Colonic mucosa (tissue), 4 donors: ENCODE data around the gene TRAIP. TPM values are rescaled to one million over a fixed set of nuclear protein-coding genes. Genes with fewer than 3 reads are reported as not detected.
"Not testable (repeated sequence)": the region's sequence is repeated elsewhere in the genome, so short reads cannot be mapped to it uniquely, and the experiment has no call there.

Experiments used
- DNase-seq: peaks from one replicate; pipeline ENCODE4 v3.0.0-alpha.2; 2020
- H3K27ac ChIP-seq: fragments of 200-600 bp; one replicate; pipeline ENCODE4 v1.8.0; 2021
- H3K27me3 ChIP-seq: fragments of 200-600 bp; one replicate; pipeline ENCODE4 v1.8.0; 2021
- H3K36me3 ChIP-seq: fragments of 200-600 bp; one replicate; pipeline ENCODE4 v1.8.0; 2021
- H3K4me1 ChIP-seq: fragments of 200-600 bp; one replicate; pipeline ENCODE4 v1.8.0; 2021; ENCODE audit warnings: mild to moderate bottlenecking
- H3K4me3 ChIP-seq: fragments of 200-600 bp; one replicate; pipeline ENCODE4 v1.8.0; 2021
- H3K9ac ChIP-seq, 2 donors: one replicate each; pipeline ENCODE4 v1.7.0; 2013; ENCODE audit warnings: control low read depth in 2 of 2, low read depth in 2 of 2, low read length in 2 of 2
- H3K9me3 ChIP-seq: fragments of 200-600 bp; one replicate; pipeline ENCODE4 v1.8.0; 2021
- intact Hi-C: fragments of 100-400 bp; cut with DNase I; formaldehyde crosslinking; loops from one replicate; pipeline ENCODE4 v1.14.1; 2022
- total RNA-seq, 2 donors: library from RNA; stranded (reverse); fragmentation: NEBNext Ultra II Directional in 1 of 2; extraction: Animal tissue kit (Norgen Biotek cat#: 25700) in 1 of 2; gene quantifications; one replicate each; pipeline ENCODE4 v1.2.1, GENCODE V29; 2021
- TF ChIP-seq, protein P1 (sequence below): fragments of 200-600 bp; IDR thresholded peaks from one replicate; pipeline ENCODE4 v1.8.0; 2022; ENCODE audit warnings: antibody characterized with exemption, mild to moderate bottlenecking
- donor health status: healthy.
- donor health status: DM: no; HTN: no; CAD: no.
- donor health status: DM: no; HTN: no; CAD: no.

TRAIP gene
- total RNA-seq, 2 donors from 2014 or later = 3.6 to 19.7 TPM

DNA sequence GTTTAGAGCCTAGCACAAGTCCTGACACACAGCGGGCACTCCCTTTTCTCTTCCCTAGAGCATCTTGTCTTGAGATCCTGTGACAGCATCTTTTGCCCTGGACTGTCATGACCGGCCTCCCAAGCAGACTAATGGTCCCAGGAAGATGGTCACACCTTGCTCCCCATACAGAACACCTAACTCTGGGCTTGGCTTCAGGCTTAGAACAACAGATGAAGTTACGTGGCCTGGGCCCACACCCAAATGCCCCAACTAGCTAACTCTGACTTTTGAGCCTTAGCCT lies 69.2 kb downstream of the TRAIP start:
- Histone ChIP-seq H3K27me3 (no peaks in the 10 kb centered on the region), H3K9me3 (no peaks in the 10 kb centered on the region), H3K4me1 (no peaks in the 10 kb centered on the region), H3K9ac (peak overlapping the region; percentile 85 to 89), H3K27ac (peak overlapping the region; percentile 91), H3K4me3 (no peak overlapping the region), H3K36me3 (no peaks in the 10 kb centered on the region)
- intact Hi-C loops = no loop called here
- peak; percentile 41 for DNase-seq
- TF ChIP-seq, protein P1, sequence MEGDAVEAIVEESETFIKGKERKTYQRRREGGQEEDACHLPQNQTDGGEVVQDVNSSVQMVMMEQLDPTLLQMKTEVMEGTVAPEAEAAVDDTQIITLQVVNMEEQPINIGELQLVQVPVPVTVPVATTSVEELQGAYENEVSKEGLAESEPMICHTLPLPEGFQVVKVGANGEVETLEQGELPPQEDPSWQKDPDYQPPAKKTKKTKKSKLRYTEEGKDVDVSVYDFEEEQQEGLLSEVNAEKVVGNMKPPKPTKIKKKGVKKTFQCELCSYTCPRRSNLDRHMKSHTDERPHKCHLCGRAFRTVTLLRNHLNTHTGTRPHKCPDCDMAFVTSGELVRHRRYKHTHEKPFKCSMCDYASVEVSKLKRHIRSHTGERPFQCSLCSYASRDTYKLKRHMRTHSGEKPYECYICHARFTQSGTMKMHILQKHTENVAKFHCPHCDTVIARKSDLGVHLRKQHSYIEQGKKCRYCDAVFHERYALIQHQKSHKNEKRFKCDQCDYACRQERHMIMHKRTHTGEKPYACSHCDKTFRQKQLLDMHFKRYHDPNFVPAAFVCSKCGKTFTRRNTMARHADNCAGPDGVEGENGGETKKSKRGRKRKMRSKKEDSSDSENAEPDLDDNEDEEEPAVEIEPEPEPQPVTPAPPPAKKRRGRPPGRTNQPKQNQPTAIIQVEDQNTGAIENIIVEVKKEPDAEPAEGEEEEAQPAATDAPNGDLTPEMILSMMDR = no peak

DNA sequence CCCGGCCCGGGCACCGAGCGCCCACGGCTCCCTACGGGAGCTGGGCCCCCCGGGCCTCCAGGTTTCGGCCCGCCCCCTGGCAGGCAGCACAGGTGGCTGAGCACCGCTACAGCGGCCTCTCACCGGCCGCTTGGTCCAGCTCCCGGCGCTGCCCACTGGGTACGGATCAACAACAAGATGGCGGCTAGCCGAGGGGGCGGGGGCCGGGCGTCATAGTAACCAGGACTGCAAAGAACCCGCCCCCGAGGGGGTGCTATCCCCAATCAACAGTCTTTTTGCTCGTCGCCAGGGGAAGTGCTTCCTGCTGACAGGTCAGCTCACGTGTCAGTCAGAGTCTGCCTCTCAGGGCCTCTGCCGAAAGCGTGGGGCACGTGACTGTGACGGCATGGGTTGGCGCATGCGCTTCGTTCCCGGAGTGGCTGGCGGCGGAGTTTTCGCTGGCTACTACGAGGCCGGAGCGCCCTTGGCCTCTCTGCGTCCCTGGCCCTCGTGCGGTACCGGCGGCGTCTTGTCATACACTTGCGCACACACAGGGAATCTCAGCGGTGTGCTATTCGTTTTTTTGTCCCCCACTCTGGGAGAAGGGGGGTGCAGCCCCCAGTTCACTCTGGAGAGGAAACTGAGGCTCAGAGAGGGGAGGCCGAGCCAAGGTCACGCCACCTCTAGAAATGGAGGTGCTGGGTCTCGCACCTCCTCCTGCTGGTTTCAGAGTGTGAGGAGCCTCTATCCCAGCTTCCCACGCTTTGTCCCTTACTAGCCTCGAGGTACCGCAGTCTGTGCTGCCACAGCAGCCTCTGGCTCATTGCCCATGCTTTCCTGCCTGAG lies 69.8 kb downstream of the TRAIP start, which contains the start of gene IP6K1:
Gene IP6K1 (minus strand): TSS at position 186 of the 825 bp plus-strand sequence. CDS start 38,502 bp downstream, outside the sequence.
- Histone ChIP-seq H3K27ac (peak within 1 kb of the TSS; percentile 91), H3K36me3 (no peaks in the 10 kb centered on the region), H3K27me3 (no peaks in the 10 kb centered on the region), H3K9ac (peak within 1 kb of the TSS; percentile 85 to 89), H3K9me3 (no peaks in the 10 kb centered on the region), H3K4me1 (no peaks in the 10 kb centered on the region), H3K4me3 (peak within 1 kb of the TSS; percentile 81)
- intact Hi-C loops = no loop called here
- TF ChIP-seq, protein P1 = no peak
- peak; percentile 100 for DNase-seq

DNA sequence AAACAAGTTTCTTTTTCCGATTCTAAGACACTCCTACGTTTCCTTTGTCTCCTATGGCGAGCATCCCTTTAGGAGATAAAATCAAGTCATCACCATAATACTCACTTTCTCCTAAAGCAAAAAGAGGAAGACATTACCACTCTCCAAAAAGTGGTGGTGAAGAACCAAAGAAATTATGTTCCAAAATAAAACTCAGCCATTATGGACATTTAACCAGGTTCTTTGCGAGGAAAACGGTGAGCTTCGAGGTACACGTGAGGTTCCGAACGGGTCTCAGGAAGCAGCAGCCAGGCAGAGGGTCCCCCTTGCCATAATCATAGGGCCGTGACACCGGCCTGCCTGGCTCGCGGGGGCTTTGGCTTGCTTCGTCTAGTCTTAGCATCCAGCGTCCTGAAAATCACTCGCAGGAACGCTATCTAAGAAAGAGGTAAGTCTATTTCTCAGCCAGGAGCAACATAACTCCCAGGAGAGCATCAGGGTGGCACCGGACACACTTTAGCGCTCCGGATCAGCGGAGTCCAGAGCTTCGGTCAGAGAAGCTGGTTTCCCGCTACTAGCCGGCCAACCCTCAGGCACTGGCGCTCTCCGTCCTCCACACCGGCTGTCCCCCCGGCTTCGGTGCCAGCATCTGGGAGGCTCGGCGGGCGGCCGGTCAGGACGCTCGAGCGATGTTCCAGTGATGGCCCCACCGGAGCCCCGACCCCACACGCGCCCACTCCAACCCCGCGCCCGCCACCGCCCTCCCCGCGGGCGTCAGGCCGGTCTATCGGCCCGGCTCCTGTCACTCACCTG lies 70.6 kb downstream of the TRAIP start:
- TF ChIP-seq, protein P1 = no peak
- no peaks in the 10 kb centered on the region for H3K36me3 ChIP-seq
- H3K4me1 ChIP-seq = no peaks in the 10 kb centered on the region
- peak overlapping the region; percentile 91 for H3K27ac ChIP-seq
- H3K9me3 ChIP-seq = no peaks in the 10 kb centered on the region
- H3K4me3 ChIP-seq = peak overlapping the region; percentile 81
- intact Hi-C loops = no loop called here
- H3K9ac ChIP-seq = peak overlapping the region; percentile 84 to 89
- H3K27me3 ChIP-seq = no peaks in the 10 kb centered on the region
- DNase-seq = no peak

DNA sequence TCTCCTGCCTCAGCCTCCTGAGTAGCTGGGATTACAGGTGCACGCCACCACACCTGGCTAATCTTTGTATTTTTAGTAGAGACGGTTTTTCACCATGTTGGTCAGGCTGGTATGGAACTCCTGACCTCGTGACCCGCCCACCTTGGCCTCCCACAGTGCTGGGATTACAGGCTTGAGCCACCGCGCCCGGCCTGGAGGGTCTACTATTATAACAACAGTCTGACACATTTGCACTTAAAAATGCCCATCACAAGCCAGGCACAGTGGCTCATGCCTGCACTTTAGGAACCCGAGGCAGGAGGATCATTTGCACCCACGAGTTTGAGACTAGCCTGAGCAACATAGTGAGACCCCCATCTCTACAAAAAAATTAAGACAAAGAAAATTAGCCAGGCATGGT lies 74.1 kb downstream of the TRAIP start:
- not testable (repeated sequence) for H3K36me3 ChIP-seq

DNA sequence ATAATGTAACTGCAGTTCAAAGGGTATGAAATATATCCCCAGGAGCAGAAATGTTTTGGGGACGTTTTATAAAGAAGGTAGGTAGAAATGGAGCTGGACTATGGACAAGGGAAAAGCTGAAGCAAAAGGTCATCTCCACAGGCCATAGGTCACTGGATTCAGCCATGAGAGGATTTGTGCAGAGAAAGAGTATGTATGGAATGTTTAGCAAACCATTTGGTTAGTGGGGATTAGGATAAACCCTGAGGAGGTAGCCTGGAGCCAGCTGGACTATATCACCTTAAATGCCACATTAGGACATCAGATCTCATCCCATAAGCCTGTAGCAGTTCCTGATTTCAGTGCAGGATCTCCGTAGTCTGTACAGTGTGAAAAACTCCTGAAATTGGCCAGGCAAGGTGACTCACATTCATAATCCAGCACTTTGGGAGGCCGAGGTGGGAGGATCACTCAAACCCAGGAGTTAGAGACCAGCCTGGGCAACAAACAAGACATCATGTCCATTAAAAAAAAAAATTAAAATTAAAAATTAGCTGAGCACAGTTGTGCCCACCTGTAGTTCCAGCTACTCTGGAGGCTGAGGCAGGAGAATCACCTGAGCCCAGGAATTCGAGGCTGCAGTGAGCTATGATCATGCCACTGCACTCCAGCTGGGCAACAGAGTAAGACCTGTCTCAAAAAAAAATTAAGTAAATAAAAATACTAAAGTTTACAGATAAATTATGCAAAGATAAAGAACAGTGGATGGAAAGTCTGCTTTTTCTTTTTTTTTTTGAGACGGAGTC lies 74.8 kb downstream of the TRAIP start:
- H3K4me1 ChIP-seq = no peaks in the 10 kb centered on the region
- no peaks in the 10 kb centered on the region for H3K36me3 ChIP-seq
- H3K27ac ChIP-seq = no peak overlapping the region
- no peak for DNase-seq
- no peaks in the 10 kb centered on the region for H3K9me3 ChIP-seq
- intact Hi-C loops = no loop called here
- no peaks in the 10 kb centered on the region for H3K27me3 ChIP-seq
- H3K4me3 ChIP-seq = no peak overlapping the region
- TF ChIP-seq, protein P1 = no peak
- H3K9ac ChIP-seq = no peak overlapping the region

More for the DNA sequence above, 74.1 kb downstream of the TRAIP start:
- H3K27ac ChIP-seq, H3K4me3 ChIP-seq, H3K4me1 ChIP-seq, H3K9me3 ChIP-seq, H3K9ac ChIP-seq, H3K27me3 ChIP-seq, intact Hi-C loops, DNase-seq: not testable (repeated sequence)

DNA sequence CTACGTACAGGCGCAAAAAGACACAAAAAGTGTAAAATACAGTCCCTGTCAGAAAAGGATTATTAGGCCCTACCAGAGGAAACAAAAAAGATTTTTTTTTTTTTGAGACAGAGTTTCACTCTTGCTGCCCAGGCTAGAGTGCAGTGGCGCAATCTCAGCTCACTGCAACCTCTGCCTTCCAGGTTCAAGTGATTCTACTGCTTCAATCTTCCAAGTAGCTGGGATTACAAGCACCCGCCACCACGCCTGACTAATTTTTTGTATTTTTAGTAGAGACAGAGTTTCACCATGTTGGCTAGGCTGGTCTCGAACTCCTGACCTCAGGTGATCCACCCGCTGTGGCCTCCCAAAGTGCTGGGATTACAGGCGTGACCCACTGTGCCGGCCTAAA lies 75.4 kb downstream of the TRAIP start:
- H3K27ac ChIP-seq, H3K9ac ChIP-seq, H3K4me3 ChIP-seq, H3K27me3 ChIP-seq, H3K36me3 ChIP-seq, DNase-seq, intact Hi-C loops, H3K9me3 ChIP-seq, H3K4me1 ChIP-seq: not testable (repeated sequence)
